Effector memory CD8-positive, alpha-beta T cell (primary cell): ENCODE measurements around the gene PPM1H.

Experiments used
- ATAC-seq: fragments of 150-1000 bp; cut with Tn5 transposase; replicated peaks from 2 replicates; pipeline ENCODE4 v1.10.0; 2021; ENCODE audit warnings: mild to moderate bottlenecking, moderate library complexity
- DNase-seq, 3 experiments: peaks; one replicate each; pipeline ENCODE4 v3.0.0; 2021
- H3K27ac Mint-ChIP-seq, 2 donors: one replicate each; pipeline ENCODE4 v1.8.0; 2022; ENCODE audit warnings: mild to moderate bottlenecking in 2 of 2, mixed read lengths in 2 of 2, moderate library complexity in 2 of 2
- H3K27me3 Mint-ChIP-seq, 2 donors: one replicate each; pipeline ENCODE4 v1.8.0; 2022; ENCODE audit warnings: mixed read lengths in 2 of 2
- H3K36me3 Mint-ChIP-seq: one replicate; pipeline ENCODE4 v1.8.0; 2022; ENCODE audit warnings: mild to moderate bottlenecking, moderate library complexity, mixed read lengths; ENCODE audit not compliant: insufficient read depth
- H3K4me1 Mint-ChIP-seq, 2 donors: one replicate each; pipeline ENCODE4 v1.8.0; 2022; ENCODE audit warnings: low read depth in 2 of 2, mixed read lengths in 2 of 2
- H3K4me3 Mint-ChIP-seq, 2 donors: one replicate each; pipeline ENCODE4 v1.8.0; 2022; ENCODE audit warnings: mild to moderate bottlenecking in 2 of 2, mixed read lengths in 2 of 2, moderate library complexity in 2 of 2
- H3K9me3 Mint-ChIP-seq, 2 donors: one replicate each; pipeline ENCODE4 v1.8.0; 2022; ENCODE audit warnings: mixed read lengths in 2 of 2

PPM1H gene

GRCh38 chr12:62622177-62622576, 312.8 kb downstream of the PPM1H start:
- no peak for DNase-seq
- peaks cover 0 to 14% of the 10 kb centered on the region in 2 donors for H3K27me3 Mint-ChIP-seq
- ATAC-seq = no peak
- H3K4me1 Mint-ChIP-seq = peaks cover 0 to 2% of the 10 kb centered on the region in 2 donors
- no peak overlapping the region for H3K27ac Mint-ChIP-seq
- H3K9me3 Mint-ChIP-seq = no peaks in the 10 kb centered on the region
- H3K4me3 Mint-ChIP-seq = no peak overlapping the region
- H3K36me3 Mint-ChIP-seq = peaks cover 4% of the 10 kb centered on the region

- Mint-ChIP-seq H3K27me3 (peaks cover 0 to 4% of the 10 kb centered on the region in 2 donors), H3K36me3 (peaks cover 4% of the 10 kb centered on the region), H3K27ac (no peak overlapping the region), H3K4me3 (no peak overlapping the region), H3K4me1 (peaks cover 0 to 2% of the 10 kb centered on the region in 2 donors), H3K9me3 (no peaks in the 10 kb centered on the region)
- ATAC-seq (no peak), DNase-seq (no peak)
Observed at GRCh38 chr12:62621101-62621638, 313.8 kb downstream of the PPM1H start.

- H3K27ac Mint-ChIP-seq = no peak overlapping the region
- ATAC-seq (no peak), DNase-seq (no peak)
- H3K9me3 Mint-ChIP-seq = no peaks in the 10 kb centered on the region
- peaks cover 0 to 2% of the 10 kb centered on the region in 2 donors for H3K4me1 Mint-ChIP-seq
- H3K4me3 Mint-ChIP-seq = no peak overlapping the region
- no peaks in the 10 kb centered on the region for H3K27me3 Mint-ChIP-seq
- H3K36me3 Mint-ChIP-seq = peaks cover 4% of the 10 kb centered on the region
Observed at GRCh38 chr12:62618930-62619329, 316.0 kb downstream of the PPM1H start.

- no peaks in the 10 kb centered on the region for H3K9me3 Mint-ChIP-seq
- H3K27me3 Mint-ChIP-seq = no peaks in the 10 kb centered on the region
- no peak overlapping the region for H3K4me3 Mint-ChIP-seq
- DNase-seq (no peak), ATAC-seq (no peak)
- no peak overlapping the region for H3K27ac Mint-ChIP-seq
- no peaks in the 10 kb centered on the region for H3K36me3 Mint-ChIP-seq
- peaks cover 0 to 2% of the 10 kb centered on the region in 2 donors for H3K4me1 Mint-ChIP-seq
Observed at GRCh38 chr12:62618319-62618718, 316.6 kb downstream of the PPM1H start.

- Mint-ChIP-seq H3K27ac (no peak overlapping the region), H3K4me1 (peaks cover 0 to 4% of the 10 kb centered on the region in 2 donors), H3K9me3 (no peaks in the 10 kb centered on the region), H3K36me3 (no peaks in the 10 kb centered on the region), H3K4me3 (no peak overlapping the region), H3K27me3 (no peaks in the 10 kb centered on the region)
- no peak for ATAC-seq
- DNase-seq = no peak
Observed at GRCh38 chr12:62613081-62613480, 321.9 kb downstream of the PPM1H start.

GRCh38 chr12:62606654-62607053, 328.3 kb downstream of the PPM1H start:
- Mint-ChIP-seq H3K27me3 (no peaks in the 10 kb centered on the region), H3K27ac (peak overlapping the region in 1 of 2 donors; percentile 32), H3K9me3 (no peaks in the 10 kb centered on the region), H3K4me1 (peaks cover 30 to 37% of the 10 kb centered on the region in 2 donors), H3K36me3 (peaks cover 32% of the 10 kb centered on the region), H3K4me3 (no peak overlapping the region)
- no peak for ATAC-seq
- DNase-seq = no peak

GRCh38 chr12:62605981-62606380, 329.0 kb downstream of the PPM1H start:
- no peaks in the 10 kb centered on the region for H3K27me3 Mint-ChIP-seq
- peaks cover 30 to 37% of the 10 kb centered on the region in 2 donors for H3K4me1 Mint-ChIP-seq
- ATAC-seq (no peak), DNase-seq (no peak)
- peaks cover 36% of the 10 kb centered on the region for H3K36me3 Mint-ChIP-seq
- H3K27ac Mint-ChIP-seq = peak overlapping the region; percentile 32 to 44
- H3K9me3 Mint-ChIP-seq = no peaks in the 10 kb centered on the region
- H3K4me3 Mint-ChIP-seq = no peak overlapping the region

GRCh38 chr12:62604871-62605270, 330.1 kb downstream of the PPM1H start:
- Mint-ChIP-seq H3K4me1 (peaks cover 30 to 32% of the 10 kb centered on the region in 2 donors), H3K9me3 (no peaks in the 10 kb centered on the region), H3K36me3 (peaks cover 36% of the 10 kb centered on the region), H3K27me3 (no peaks in the 10 kb centered on the region), H3K4me3 (peak overlapping the region; percentile 94 to 98), H3K27ac (peak overlapping the region; percentile 100)
- no peak for ATAC-seq
- no peak for DNase-seq

- peak overlapping the region; percentile 94 to 98 for H3K4me3 Mint-ChIP-seq
- peaks cover 30 to 32% of the 10 kb centered on the region in 2 donors for H3K4me1 Mint-ChIP-seq
- no peaks in the 10 kb centered on the region for H3K27me3 Mint-ChIP-seq
- peaks cover 36% of the 10 kb centered on the region for H3K36me3 Mint-ChIP-seq
- H3K27ac Mint-ChIP-seq = peak overlapping the region; percentile 100
- DNase-seq (no peak), ATAC-seq (no peak)
- no peaks in the 10 kb centered on the region for H3K9me3 Mint-ChIP-seq
Observed at GRCh38 chr12:62604373-62604772, 330.6 kb downstream of the PPM1H start.

GRCh38 chr12:62603811-62604098, 331.2 kb downstream of the PPM1H start:
- no peak for ATAC-seq
- no peaks in the 10 kb centered on the region for H3K9me3 Mint-ChIP-seq
- no peaks in the 10 kb centered on the region for H3K27me3 Mint-ChIP-seq
- no peak for DNase-seq
- peak overlapping the region; percentile 100 for H3K27ac Mint-ChIP-seq
- H3K36me3 Mint-ChIP-seq = peaks cover 36% of the 10 kb centered on the region
- peaks cover 30 to 32% of the 10 kb centered on the region in 2 donors for H3K4me1 Mint-ChIP-seq
- peak overlapping the region; percentile 94 to 98 for H3K4me3 Mint-ChIP-seq

- H3K4me3 Mint-ChIP-seq = peak overlapping the region; percentile 94 to 98
- peak; percentile 73 to 78 (median 78) for DNase-seq
- H3K27ac Mint-ChIP-seq = peak overlapping the region; percentile 100
- ATAC-seq = peak; percentile 61
- H3K4me1 Mint-ChIP-seq = peaks cover 30 to 32% of the 10 kb centered on the region in 2 donors
- H3K36me3 Mint-ChIP-seq = peaks cover 36% of the 10 kb centered on the region
- H3K9me3 Mint-ChIP-seq = no peaks in the 10 kb centered on the region
- H3K27me3 Mint-ChIP-seq = no peaks in the 10 kb centered on the region
Observed at GRCh38 chr12:62603061-62603810, 331.7 kb downstream of the PPM1H start.

- Mint-ChIP-seq H3K36me3 (peaks cover 36% of the 10 kb centered on the region), H3K4me1 (peaks cover 30 to 32% of the 10 kb centered on the region in 2 donors), H3K27me3 (no peaks in the 10 kb centered on the region), H3K27ac (peak overlapping the region; percentile 100), H3K9me3 (no peaks in the 10 kb centered on the region), H3K4me3 (peak overlapping the region; percentile 94 to 98)
- DNase-seq (peak; percentile 81 to 88 (median 81)), ATAC-seq (peak; percentile 70)
Observed at GRCh38 chr12:62602255-62603060, 332.5 kb downstream of the PPM1H start.

GRCh38 chr12:62601765-62602164, 333.2 kb downstream of the PPM1H start:
- Mint-ChIP-seq H3K27ac (peak overlapping the region; percentile 100), H3K4me1 (peaks cover 28 to 30% of the 10 kb centered on the region in 2 donors), H3K36me3 (peaks cover 36% of the 10 kb centered on the region), H3K27me3 (no peaks in the 10 kb centered on the region), H3K9me3 (no peaks in the 10 kb centered on the region), H3K4me3 (peak overlapping the region; percentile 94 to 98)
- DNase-seq (no peak), ATAC-seq (no peak)
